ENCODE data around the gene TRIM38. TPM values are rescaled to one million over a fixed set of nuclear protein-coding genes. Genes with fewer than 3 reads are reported as not detected.

Gene TRIM38
- total and polyA plus RNA-seq, 2 of the 13 experiments (the other 11 are each of a cell fraction or from before 2014, with no cell fraction given): 2.5 to 3.1 TPM

DNA sequence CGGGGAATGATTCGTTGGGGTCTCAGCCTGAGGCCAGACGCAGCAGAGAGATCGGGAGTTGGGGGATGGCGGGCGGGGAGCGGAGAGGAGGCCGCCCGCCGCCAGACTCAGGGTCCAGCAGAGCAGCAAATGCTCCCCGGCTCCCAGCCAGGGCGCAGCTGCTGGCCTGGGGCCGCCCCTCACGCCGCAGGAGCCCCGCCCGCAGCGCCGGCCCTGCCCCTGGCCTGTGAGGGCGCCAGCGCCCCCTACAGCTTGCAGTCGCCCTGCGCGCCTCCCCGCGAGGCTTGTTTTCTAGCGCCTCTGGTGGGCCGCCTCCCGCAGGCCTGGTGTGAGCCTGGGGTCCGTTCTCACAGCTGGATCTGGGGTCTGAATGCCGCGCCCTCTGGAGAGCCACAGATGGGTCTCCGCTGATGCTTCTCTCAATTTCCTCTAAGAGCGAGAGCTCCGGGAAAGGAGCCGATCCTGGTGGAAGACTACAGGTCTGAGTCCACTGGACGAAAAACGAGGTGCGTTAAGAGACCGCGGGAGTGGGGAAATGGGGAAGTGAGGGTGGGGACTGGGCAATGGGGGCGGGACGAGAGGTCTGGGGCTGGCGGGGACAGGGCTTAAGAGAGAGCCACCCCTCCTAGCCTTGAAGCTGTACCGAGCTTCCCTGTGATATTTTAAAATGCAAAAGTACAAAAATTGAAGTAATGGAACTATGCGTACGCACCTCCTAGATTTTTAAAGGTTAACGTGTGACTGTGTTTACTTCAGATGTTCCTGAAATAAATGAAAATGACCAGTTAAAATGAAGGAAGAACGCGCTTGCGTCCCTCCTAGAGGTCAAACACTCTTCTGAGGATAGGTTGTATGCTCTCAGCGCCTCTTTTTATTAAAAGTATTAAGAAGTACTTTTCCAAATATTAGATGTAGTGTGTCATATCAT lies 30.1 kb downstream of the TRIM38 start (continued):
- TF ChIP-seq ZBTB4 (CRISPR knock-in tag; IDR thresholded peaks at IDR 0.05; ENCODE audit: borderline replicate concordance) (no peak; the same call in 1 of the 2 replicates), ZNF589 (CRISPR knock-in tag; conservative IDR thresholded peaks at IDR 0.05) (peak; percentile 93), LCORL (IDR thresholded peaks at IDR 0.05) (no peak), LCORL (CRISPR knock-in tag; IDR thresholded peaks at IDR 0.05) (no peak; the same call in none of the 2 replicates), ZNF570 (CRISPR knock-in tag; IDR thresholded peaks at IDR 0.05; ENCODE audit: borderline replicate concordance) (no peak), DPF2 (CRISPR knock-in tag; IDR thresholded peaks at IDR 0.05; ENCODE audit: borderline replicate concordance, low read depth) (no peak), SRY (CRISPR knock-in tag; IDR thresholded peaks at IDR 0.05) (0 out of 2 replicates have a peak, but pooled peaks have one; percentile 30), ZNF232 (CRISPR knock-in tag; IDR thresholded peaks at IDR 0.05; ENCODE audit: borderline replicate concordance) (peak; percentile 22; the same call in 1 of the 2 replicates), ZNF446 (CRISPR knock-in tag; IDR thresholded peaks at IDR 0.05) (no peak; the same call in 1 of the 2 replicates), ZNF674 (CRISPR knock-in tag; IDR thresholded peaks at IDR 0.05; ENCODE audit: low read depth) (0 out of 2 replicates have a peak, but pooled peaks have one; percentile 53), SP4 (CRISPR knock-in tag; IDR thresholded peaks at IDR 0.05) (peak; percentile 86), ZNF281 (CRISPR knock-in tag; IDR thresholded peaks at IDR 0.05; ENCODE audit: borderline replicate concordance) (peak; percentile 65; the same call in 1 of the 2 replicates), ZNF841 (CRISPR knock-in tag; IDR thresholded peaks at IDR 0.05; ENCODE audit: borderline replicate concordance) (0 out of 2 replicates have a peak, but pooled peaks have one; percentile 53), CBX1 (IDR thresholded peaks at IDR 0.05; ENCODE audit: low read depth) (peak; percentile 55), RXRB (CRISPR knock-in tag; IDR thresholded peaks at IDR 0.05; ENCODE audit: borderline replicate concordance) (peak; percentile 48; the same call in 1 of the 2 replicates), ZFY (CRISPR knock-in tag; IDR thresholded peaks at IDR 0.05) (peak; percentile 90), KLF9 (CRISPR knock-in tag; IDR thresholded peaks at IDR 0.05; ENCODE audit: low read depth) (no peak), NKX3-1 (CRISPR knock-in tag; IDR thresholded peaks at IDR 0.05) (peak; percentile 21; the same call in 1 of the 2 replicates)
- TF ChIP-seq, protein P1, sequence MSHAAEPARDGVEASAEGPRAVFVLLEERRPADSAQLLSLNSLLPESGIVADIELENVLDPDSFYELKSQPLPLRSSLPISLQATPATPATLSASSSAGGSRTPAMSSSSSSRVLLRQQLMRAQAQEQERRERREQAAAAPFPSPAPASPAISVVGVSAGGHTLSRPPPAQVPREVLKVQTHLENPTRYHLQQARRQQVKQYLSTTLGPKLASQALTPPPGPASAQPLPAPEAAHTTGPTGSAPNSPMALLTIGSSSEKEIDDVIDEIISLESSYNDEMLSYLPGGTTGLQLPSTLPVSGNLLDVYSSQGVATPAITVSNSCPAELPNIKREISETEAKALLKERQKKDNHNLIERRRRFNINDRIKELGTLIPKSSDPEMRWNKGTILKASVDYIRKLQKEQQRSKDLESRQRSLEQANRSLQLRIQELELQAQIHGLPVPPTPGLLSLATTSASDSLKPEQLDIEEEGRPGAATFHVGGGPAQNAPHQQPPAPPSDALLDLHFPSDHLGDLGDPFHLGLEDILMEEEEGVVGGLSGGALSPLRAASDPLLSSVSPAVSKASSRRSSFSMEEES (CRISPR knock-in tag; IDR thresholded peaks at IDR 0.05): peak; percentile 54
- TF ChIP-seq, protein P2, sequence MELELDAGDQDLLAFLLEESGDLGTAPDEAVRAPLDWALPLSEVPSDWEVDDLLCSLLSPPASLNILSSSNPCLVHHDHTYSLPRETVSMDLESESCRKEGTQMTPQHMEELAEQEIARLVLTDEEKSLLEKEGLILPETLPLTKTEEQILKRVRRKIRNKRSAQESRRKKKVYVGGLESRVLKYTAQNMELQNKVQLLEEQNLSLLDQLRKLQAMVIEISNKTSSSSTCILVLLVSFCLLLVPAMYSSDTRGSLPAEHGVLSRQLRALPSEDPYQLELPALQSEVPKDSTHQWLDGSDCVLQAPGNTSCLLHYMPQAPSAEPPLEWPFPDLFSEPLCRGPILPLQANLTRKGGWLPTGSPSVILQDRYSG (CRISPR knock-in tag; IDR thresholded peaks at IDR 0.05): peak; percentile 27; the same call in 1 of the 2 replicates
